H9 (cell line): ENCODE measurements around the gene PKN3. TPM values are rescaled to one million over a fixed set of nuclear protein-coding genes. Genes with fewer than 3 reads are reported as not detected.

ENCODE experiments used
- DNase-seq: peaks from one replicate; pipeline ENCODE4 v3.0.0-alpha.2; 2017
- H2AFZ ChIP-seq: one replicate; pipeline ENCODE4 v1.6.1; 2013; ENCODE audit warnings: mild to moderate bottlenecking, low read length, control low read depth, moderate library complexity
- H2AK5ac ChIP-seq: 2 replicates; pipeline ENCODE4 v1.6.1; 2013; ENCODE audit warnings: low read length, control low read depth, mixed read lengths; ENCODE audit not compliant: insufficient read length
- H2BK120ac ChIP-seq: one replicate; pipeline ENCODE4 v1.6.1; 2013; ENCODE audit warnings: low read depth, mild to moderate bottlenecking, low read length, control low read depth, inconsistent platforms; ENCODE audit not compliant: poor library complexity, severe bottlenecking
- H2BK12ac ChIP-seq: 2 replicates; pipeline ENCODE4 v1.6.1; 2013; ENCODE audit warnings: low read length, control low read depth, mixed read lengths, low read depth; ENCODE audit not compliant: insufficient read length
- H2BK15ac ChIP-seq: 2 replicates; pipeline ENCODE4 v1.6.1; 2013; ENCODE audit warnings: low read depth, low read length, control low read depth
- H2BK20ac ChIP-seq: one replicate; pipeline ENCODE4 v1.6.1; 2013; ENCODE audit warnings: low read depth, mild to moderate bottlenecking, low read length, control low read depth, inconsistent platforms; ENCODE audit not compliant: poor library complexity, severe bottlenecking
- H2BK5ac ChIP-seq: 2 replicates; pipeline ENCODE4 v1.6.1; 2013; ENCODE audit warnings: low read length, control low read depth, mixed read lengths; ENCODE audit not compliant: insufficient read length
- H3K14ac ChIP-seq: 2 replicates; pipeline ENCODE4 v1.6.1; 2013; ENCODE audit warnings: low read length, control low read depth; ENCODE audit not compliant: insufficient read depth
- H3K18ac ChIP-seq: 2 replicates; pipeline ENCODE4 v1.6.1; 2013; ENCODE audit warnings: low read depth, mild to moderate bottlenecking, mixed read lengths, low read length, control low read depth; ENCODE audit not compliant: insufficient read length
- H3K23ac ChIP-seq: 2 replicates; pipeline ENCODE4 v1.6.1; 2013; ENCODE audit warnings: low read length, control low read depth, mixed read lengths, low read depth; ENCODE audit not compliant: insufficient read length
- H3K23me2 ChIP-seq: 2 replicates; pipeline ENCODE4 v1.6.1; 2013; ENCODE audit warnings: low read depth, mild to moderate bottlenecking, mixed read lengths, low read length, control low read depth; ENCODE audit not compliant: insufficient read length, poor library complexity, severe bottlenecking
- H3K27ac ChIP-seq: 2 replicates; pipeline ENCODE4 v1.5.1; 2013; ENCODE audit warnings: low read length, control low read depth, mixed read lengths, low read depth; ENCODE audit not compliant: insufficient read length
- H3K27me3 ChIP-seq: 2 replicates; pipeline ENCODE4 v1.6.1; 2013; ENCODE audit warnings: low read length, control low read depth, inconsistent platforms; ENCODE audit not compliant: insufficient read depth
- H3K4ac ChIP-seq: 2 replicates; pipeline ENCODE4 v1.6.1; 2013; ENCODE audit warnings: low read depth, mild to moderate bottlenecking, control low read depth, inconsistent platforms, low read length, moderate library complexity
- H3K4me1 ChIP-seq: 2 replicates; pipeline ENCODE4 v1.6.1; 2013; ENCODE audit warnings: low read length, control low read depth, inconsistent platforms; ENCODE audit not compliant: insufficient read depth
- H3K4me2 ChIP-seq: 2 replicates; pipeline ENCODE4 v1.6.1; 2013; ENCODE audit warnings: low read length, control low read depth, mixed read lengths; ENCODE audit not compliant: insufficient read length, insufficient read depth
- H3K56ac ChIP-seq: 2 replicates; pipeline ENCODE4 v1.6.1; 2013; ENCODE audit warnings: low read depth, mild to moderate bottlenecking, mixed read lengths, low read length, control low read depth; ENCODE audit not compliant: insufficient read length
- H3K79me1 ChIP-seq: 2 replicates; pipeline ENCODE4 v1.6.1; 2013; ENCODE audit warnings: low read depth, mild to moderate bottlenecking, moderate library complexity, low read length, control low read depth, inconsistent platforms; ENCODE audit not compliant: insufficient read depth, poor library complexity, severe bottlenecking
- H3K79me2 ChIP-seq: 2 replicates; pipeline ENCODE4 v1.6.1; 2013; ENCODE audit warnings: low read length, control low read depth, inconsistent platforms; ENCODE audit not compliant: insufficient read depth
- H3K9ac ChIP-seq: 2 replicates; pipeline ENCODE4 v1.6.1; 2013; ENCODE audit warnings: low read length, control low read depth, mixed read lengths; ENCODE audit not compliant: insufficient read length; ENCODE audit errors: extremely low read depth
- H3K9me3 ChIP-seq: one replicate; pipeline ENCODE4 v1.6.1; 2013; ENCODE audit warnings: low read depth, low read length, inconsistent platforms; ENCODE audit not compliant: control insufficient read depth
- H3T11ph ChIP-seq: one replicate; pipeline ENCODE4 v1.6.1; 2013; ENCODE audit warnings: mild to moderate bottlenecking, low read length, control low read depth, inconsistent platforms
- H4K20me1 ChIP-seq: one replicate; pipeline ENCODE4 v1.6.1; 2013; ENCODE audit not compliant: control insufficient read depth, insufficient read length, insufficient read depth
- H4K5ac ChIP-seq: 2 replicates; pipeline ENCODE4 v1.6.1; 2013; ENCODE audit warnings: low read depth, mild to moderate bottlenecking, mixed read lengths, low read length, control low read depth; ENCODE audit not compliant: insufficient read length
- H4K8ac ChIP-seq: replicated peaks from 2 replicates; pipeline ENCODE4 v1.6.1; 2013; ENCODE audit warnings: low read length, control low read depth, mixed read lengths, low read depth; ENCODE audit not compliant: insufficient read length
- H4K91ac ChIP-seq: 2 replicates; pipeline ENCODE4 v1.6.1; 2013; ENCODE audit warnings: low read depth, mild to moderate bottlenecking, moderate library complexity, mixed read lengths, low read length, control low read depth; ENCODE audit not compliant: insufficient read length
- H3K27ac Mint-ChIP-seq, 3 experiments: 2 replicates in 2 of 3; 3 replicates in 1 of 3; pipeline ENCODE4 v1.8.0; 2020 to 2021; ENCODE audit warnings: mixed read lengths in 3 of 3, mild to moderate bottlenecking in 1 of 3, moderate library complexity in 1 of 3
- H3K27me3 Mint-ChIP-seq: 2 replicates; pipeline ENCODE4 v1.8.0; 2021; ENCODE audit warnings: low read depth, mild to moderate bottlenecking, moderate library complexity, mixed read lengths
- H3K36me3 Mint-ChIP-seq, 3 experiments: 2 replicates in 2 of 3; 3 replicates in 1 of 3; pipeline ENCODE4 v1.8.0; 2020 to 2021; ENCODE audit warnings: low read depth in 3 of 3, mixed read lengths in 3 of 3; ENCODE audit not compliant: insufficient read depth in 1 of 3
- H3K4me1 Mint-ChIP-seq, 2 experiments: 2 replicates each; pipeline ENCODE4 v1.8.0; 2020; ENCODE audit warnings: mixed read lengths in 2 of 2
- H3K4me3 Mint-ChIP-seq, 2 experiments: 2 replicates in 1 of 2; 3 replicates in 1 of 2; pipeline ENCODE4 v1.8.0; 2020 to 2021; ENCODE audit warnings: mild to moderate bottlenecking in 2 of 2, mixed read lengths in 2 of 2, moderate library complexity in 1 of 2
- H3K9me3 Mint-ChIP-seq, 2 experiments: 2 replicates in 1 of 2; 3 replicates in 1 of 2; pipeline ENCODE4 v1.8.0; 2020; ENCODE audit warnings: mild to moderate bottlenecking in 2 of 2, mixed read lengths in 2 of 2, moderate library complexity in 1 of 2
- WGBS: extraction: QIAGEN DNeasy Blood & Tissue Kit; methylation state at CpG from one replicate; pipeline ENCODE4 v1.1.7; 2013; ENCODE audit warnings: missing lambda C conversion rate, low lambda C conversion rate, mixed read lengths; ENCODE audit not compliant: insufficient read length; ENCODE audit errors: extremely low coverage; 5-methylcytosine and 5-hydroxymethylcytosine counted together
- total RNA-seq: library from RNA; stranded (reverse); gene quantifications from 2 replicates; pipeline ENCODE4 v1.2.1, GENCODE V29; 2021
- TF ChIP-seq, protein P1 (sequence below): fragments of 200-600 bp; sonication (generic); conservative IDR thresholded peaks from 3 replicates; pipeline ENCODE4 v1.8.0; 2021; ENCODE audit warnings: antibody characterized with exemption, mild to moderate bottlenecking

PKN3 gene
- total RNA-seq, 1 experiment from 2014 or later: 25.0 TPM

- Histone ChIP-seq H2BK15ac (no peak overlapping the region), H3K4ac (no peak overlapping the region), H2BK5ac (no peak overlapping the region), H3K18ac (no peak overlapping the region), H4K8ac (no peak overlapping the region), H2BK120ac (no peak overlapping the region), H3K4me2 (no peak overlapping the region), H4K20me1 (no peaks in the 10 kb centered on the region), H2BK12ac (no peak overlapping the region), H2AK5ac (no peak overlapping the region), H3K27me3 (no peaks in the 10 kb centered on the region), H3K4me1 (no peaks in the 10 kb centered on the region), H3K23ac (no peak overlapping the region), H2AFZ (no peak overlapping the region), H2BK20ac (no peak overlapping the region), H3T11ph (no peak overlapping the region), H3K27ac (no peak overlapping the region), H4K91ac (no peak overlapping the region), H3K79me1 (no peaks in the 10 kb centered on the region), H3K9me3 (no peaks in the 10 kb centered on the region), H3K79me2 (no peaks in the 10 kb centered on the region), H3K14ac (no peak overlapping the region), H3K23me2 (peaks cover 7% of the 10 kb centered on the region), H4K5ac (no peak overlapping the region), H3K56ac (no peak overlapping the region), H3K9ac (no peak overlapping the region)
- no CpG with 5 or more reads among the region's 36 CpGs for WGBS
- Mint-ChIP-seq H3K4me3 (no peak overlapping the region; a peak in 1 of 5 replicates), H3K4me1 (peaks cover 2 to 7% of the 10 kb centered on the region in 2 experiments; a peak in 3 of 4 replicates), H3K27me3 (no peaks in the 10 kb centered on the region; the same call in 1 of the 2 replicates), H3K36me3 (peaks cover 3 to 8% (median 4%) of the 10 kb centered on the region in 3 experiments; a peak in 3 of 7 replicates), H3K27ac (no peak overlapping the region), H3K9me3 (peaks cover 2% of the 10 kb centered on the region in 2 experiments; a peak in 1 of 5 replicates)
- TF ChIP-seq, protein P1, sequence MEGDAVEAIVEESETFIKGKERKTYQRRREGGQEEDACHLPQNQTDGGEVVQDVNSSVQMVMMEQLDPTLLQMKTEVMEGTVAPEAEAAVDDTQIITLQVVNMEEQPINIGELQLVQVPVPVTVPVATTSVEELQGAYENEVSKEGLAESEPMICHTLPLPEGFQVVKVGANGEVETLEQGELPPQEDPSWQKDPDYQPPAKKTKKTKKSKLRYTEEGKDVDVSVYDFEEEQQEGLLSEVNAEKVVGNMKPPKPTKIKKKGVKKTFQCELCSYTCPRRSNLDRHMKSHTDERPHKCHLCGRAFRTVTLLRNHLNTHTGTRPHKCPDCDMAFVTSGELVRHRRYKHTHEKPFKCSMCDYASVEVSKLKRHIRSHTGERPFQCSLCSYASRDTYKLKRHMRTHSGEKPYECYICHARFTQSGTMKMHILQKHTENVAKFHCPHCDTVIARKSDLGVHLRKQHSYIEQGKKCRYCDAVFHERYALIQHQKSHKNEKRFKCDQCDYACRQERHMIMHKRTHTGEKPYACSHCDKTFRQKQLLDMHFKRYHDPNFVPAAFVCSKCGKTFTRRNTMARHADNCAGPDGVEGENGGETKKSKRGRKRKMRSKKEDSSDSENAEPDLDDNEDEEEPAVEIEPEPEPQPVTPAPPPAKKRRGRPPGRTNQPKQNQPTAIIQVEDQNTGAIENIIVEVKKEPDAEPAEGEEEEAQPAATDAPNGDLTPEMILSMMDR: no peak
- peak; percentile 26 for DNase-seq
Observed at GRCh38 chr9:128705051-128705965, 3.0 kb downstream of the PKN3 start.
